HepG2 (cell line): ENCODE data around the gene PLCG1. TPM values are rescaled to one million over a fixed set of nuclear protein-coding genes. Genes with fewer than 3 reads are reported as not detected.
A peak's percentile ranks its signal among the peaks of the same experiment; 100 is the strongest.

Experiments used
- ELF1 ChIP-seq: sonication (generic); formaldehyde crosslinking; IDR thresholded peaks from 2 replicates; pipeline ENCODE4 v1.4.0; 2020; ENCODE audit warnings: missing genetic modification reagents
- KLF16 ChIP-seq, 2 experiments: sonication (generic) in 1 of 2; formaldehyde crosslinking in 1 of 2; IDR thresholded peaks; 2 replicates each; pipeline versions ENCODE4 v1.6.1 to v1.8.0; 2016 to 2023; ENCODE audit warnings: missing genetic modification reagents in 2 of 2, missing compliant biosample characterization in 1 of 2
- MBNL3 ChIP-seq: fragments of 250-450 bp; sonication (Bioruptor Pico); conservative IDR thresholded peaks from 2 replicates; pipeline ENCODE4 v1.8.0; 2022; ENCODE audit warnings: mild to moderate bottlenecking, inconsistent platforms
- MTF1 ChIP-seq: sonication (generic); formaldehyde crosslinking; IDR thresholded peaks from 2 replicates; pipeline ENCODE4 v1.5.0; 2020; ENCODE audit warnings: missing genetic modification reagents
- MTF2 ChIP-seq: sonication (generic); formaldehyde crosslinking; IDR thresholded peaks from 2 replicates; pipeline ENCODE4 v1.5.0; 2020; ENCODE audit warnings: missing genetic modification reagents, borderline replicate concordance
- PHF20 ChIP-seq: sonication (generic); formaldehyde crosslinking; IDR thresholded peaks from 2 replicates; pipeline ENCODE4 v1.5.0; 2020; ENCODE audit warnings: mild to moderate bottlenecking, missing genetic modification reagents
- POLR2AphosphoS5 ChIP-seq: IDR thresholded peaks from 2 replicates; pipeline ENCODE4 v1.6.1; 2012; ENCODE audit warnings: low read depth, low read length
- PPARG ChIP-seq: conservative IDR thresholded peaks from 2 replicates; pipeline ENCODE4 v1.6.1; 2016; ENCODE audit warnings: missing biosample characterization, missing genetic modification reagents
- RBM39 ChIP-seq: fragments of 200-400 bp; formaldehyde crosslinking; IDR thresholded peaks from one replicate; pipeline ENCODE4 v1.6.1; 2018; ENCODE audit warnings: antibody characterized with exemption, mild to moderate bottlenecking, low read depth, low read length; ENCODE audit not compliant: poor library complexity, severe bottlenecking
- THAP11 ChIP-seq: IDR thresholded peaks from 2 replicates; pipeline ENCODE4 v1.6.1; 2016; ENCODE audit warnings: missing biosample characterization, missing genetic modification reagents
- THYN1 ChIP-seq: sonication (generic); formaldehyde crosslinking; IDR thresholded peaks from 2 replicates; pipeline ENCODE4 v1.8.1; 2023; ENCODE audit warnings: low read depth, mild to moderate bottlenecking, moderate library complexity, missing genetic modification reagents, borderline replicate concordance
- ZBTB1 ChIP-seq: sonication (generic); formaldehyde crosslinking; IDR thresholded peaks from 2 replicates; pipeline ENCODE4 v1.4.0; 2020; ENCODE audit warnings: missing genetic modification reagents, borderline replicate concordance
- ZFP1 ChIP-seq: IDR thresholded peaks from 2 replicates; pipeline ENCODE4 v1.6.1; 2016
- ZIK1 ChIP-seq: sonication (generic); formaldehyde crosslinking; IDR thresholded peaks from 2 replicates; pipeline ENCODE4 v1.5.0; 2020; ENCODE audit warnings: mild to moderate bottlenecking, low read depth, missing genetic modification reagents, borderline replicate concordance
- ZNF263 ChIP-seq: sonication (generic); formaldehyde crosslinking; IDR thresholded peaks from 2 replicates; pipeline ENCODE4 v1.4.0; 2020; ENCODE audit warnings: missing genetic modification reagents
- ZNF33B ChIP-seq: sonication (generic); formaldehyde crosslinking; IDR thresholded peaks from 2 replicates; pipeline ENCODE4 v1.5.1; 2020; ENCODE audit warnings: mild to moderate bottlenecking, missing genetic modification reagents
- ZNF350 ChIP-seq: sonication (generic); formaldehyde crosslinking; IDR thresholded peaks from 2 replicates; pipeline ENCODE4 v1.4.0; 2020; ENCODE audit warnings: mild to moderate bottlenecking, low read depth, missing genetic modification reagents, borderline replicate concordance
- ZNF550 ChIP-seq: sonication (generic); formaldehyde crosslinking; IDR thresholded peaks from 2 replicates; pipeline ENCODE4 v1.4.0; 2020; ENCODE audit warnings: mild to moderate bottlenecking, missing genetic modification reagents, borderline replicate concordance
- ZNF605 ChIP-seq: sonication (generic); formaldehyde crosslinking; IDR thresholded peaks from 2 replicates; pipeline ENCODE4 v1.8.0; 2022; ENCODE audit warnings: mild to moderate bottlenecking, missing genetic modification reagents
- ZNF747 ChIP-seq: sonication (generic); formaldehyde crosslinking; IDR thresholded peaks from 2 replicates; pipeline ENCODE4 v1.8.1; 2023; ENCODE audit warnings: missing genetic modification reagents, mild to moderate bottlenecking, borderline replicate concordance
- ZSCAN12 ChIP-seq: sonication (generic); formaldehyde crosslinking; IDR thresholded peaks from 2 replicates; pipeline ENCODE4 v1.9.0; 2021; ENCODE audit warnings: mild to moderate bottlenecking, missing genetic modification reagents
- ZSCAN31 ChIP-seq: sonication (generic); formaldehyde crosslinking; IDR thresholded peaks from 2 replicates; pipeline ENCODE4 v1.5.0; 2020; ENCODE audit warnings: low read depth, mild to moderate bottlenecking, missing genetic modification reagents
- polyA plus RNA-seq, 8 experiments: library from polyadenylated mRNA; depleted of rRNA in 3 of 8; stranded (reverse) in 7 of 8; unstranded in 1 of 8; fragments of >200 nt; fragmentation: Illumina TruSeq in 4 of 8; extraction: Trizol in 4 of 8; gene quantifications; 2 replicates each; pipeline versions ENCODE4 v1.2.1 to v1.2.3, GENCODE V29; 2011 to 2016; ENCODE audit warnings: low read depth in 4 of 8, missing spikeins in 1 of 8, mixed read lengths in 1 of 8; ENCODE audit not compliant: insufficient read depth in 1 of 8
- total RNA-seq, 5 experiments: library from RNA; depleted of rRNA; stranded (reverse); fragments of >200 nt; fragmentation: Illumina TruSeq; extraction: Trizol; gene quantifications; 2 replicates each; pipeline ENCODE4 v1.2.3, GENCODE V29; 2016; ENCODE audit warnings: low read depth in 1 of 5
- TF ChIP-seq, protein P1 (sequence below): sonication (generic); formaldehyde crosslinking; IDR thresholded peaks from 2 replicates; pipeline ENCODE4; 2020; ENCODE audit warnings: missing genetic modification reagents, mild to moderate bottlenecking, borderline replicate concordance
- TF ChIP-seq, protein P2 (sequence below): IDR thresholded peaks from 2 replicates; pipeline ENCODE4 v1.6.1; 2018; ENCODE audit warnings: missing genetic modification reagents
- TF ChIP-seq, protein P3 (sequence below): sonication (generic); formaldehyde crosslinking; IDR thresholded peaks from 2 replicates; pipeline ENCODE4 v1.4.0; 2020; ENCODE audit warnings: mild to moderate bottlenecking, missing genetic modification reagents
- TF ChIP-seq, protein P4 (sequence below): sonication (generic); formaldehyde crosslinking; IDR thresholded peaks from 2 replicates; pipeline ENCODE4 v1.8.0; 2022; ENCODE audit warnings: mild to moderate bottlenecking, missing genetic modification reagents, moderate library complexity

Gene PLCG1
- total and polyA plus RNA-seq, 2 of the 13 experiments (the other 11 are each of a cell fraction or from before 2014, with no cell fraction given) = 85.3 to 158 TPM

DNA sequence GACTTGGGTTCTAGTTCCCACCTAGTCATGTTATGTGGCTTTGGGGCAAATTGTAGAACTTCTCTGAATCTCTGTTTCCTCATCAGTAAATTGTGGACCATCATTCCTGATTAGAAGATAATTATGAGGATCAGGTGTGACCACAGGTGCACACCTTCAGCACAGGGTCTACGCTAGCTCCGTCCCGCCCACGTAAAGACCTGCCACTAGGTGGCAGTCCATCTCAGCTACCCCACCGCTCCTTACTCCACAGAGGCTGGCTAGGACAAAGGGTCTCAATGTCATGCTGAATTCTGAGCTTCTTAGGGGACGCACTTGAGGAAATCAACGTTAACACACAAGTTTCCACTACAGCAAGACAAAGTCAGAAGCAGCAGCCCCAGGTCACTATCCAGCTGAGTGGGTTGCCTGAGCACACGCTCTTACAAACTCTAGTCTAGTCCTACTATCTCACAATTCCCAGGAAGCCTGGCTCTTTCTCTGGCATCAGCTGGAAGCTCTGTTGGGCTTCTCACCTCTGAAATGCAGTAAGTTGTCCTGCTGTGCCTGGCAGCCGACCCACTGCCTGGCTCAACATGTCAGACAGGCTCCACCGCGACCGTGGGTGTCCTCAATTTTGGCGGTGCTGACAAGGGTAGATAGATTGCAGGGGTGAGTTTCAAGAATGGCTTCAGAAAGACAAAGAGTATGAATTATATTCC, 2.0 kb upstream of the PLCG1 start (continued):
- TF ChIP-seq ZNF550 (CRISPR knock-in tag) (peak; percentile 91; the same call in 1 of the 2 replicates), ZSCAN31 (peak; percentile 90), KLF16 (CRISPR knock-in tag; IDR thresholded peaks at IDR 0.05) (peak in 1 of 2 experiments; percentile 66; a peak in 1 of 4 replicates), ZIK1 (peak; percentile 24; the same call in 1 of the 2 replicates), PHF20 (CRISPR knock-in tag) (no peak), MBNL3 (CRISPR knock-in tag) (no peak), PPARG (no peak), ZNF33B (CRISPR knock-in tag) (peak; percentile 61; the same call in 1 of the 2 replicates), ZBTB1 (CRISPR knock-in tag) (no peak), ZSCAN12 (CRISPR knock-in tag) (no peak), ELF1 (CRISPR knock-in tag) (peak; percentile 32; the same call in 1 of the 2 replicates), ZNF605 (CRISPR knock-in tag) (0 out of 2 replicates have a peak, but pooled peaks have one; percentile 65), MTF1 (CRISPR knock-in tag) (no peak), THAP11 (0 out of 2 replicates have a peak, but pooled peaks have one; percentile 37), ZNF747 (CRISPR knock-in tag) (peak; percentile 90), MTF2 (CRISPR knock-in tag) (no peak), RBM39 (no peak), ZNF263 (CRISPR knock-in tag) (0 out of 2 replicates have a peak, but pooled peaks have one; percentile 3), ZFP1 (CRISPR knock-in tag) (no peak), POLR2AphosphoS5 (no peak), ZNF350 (CRISPR knock-in tag) (0 out of 2 replicates have a peak, but pooled peaks have one; percentile 64), THYN1 (no peak)
- TF ChIP-seq, protein P1, sequence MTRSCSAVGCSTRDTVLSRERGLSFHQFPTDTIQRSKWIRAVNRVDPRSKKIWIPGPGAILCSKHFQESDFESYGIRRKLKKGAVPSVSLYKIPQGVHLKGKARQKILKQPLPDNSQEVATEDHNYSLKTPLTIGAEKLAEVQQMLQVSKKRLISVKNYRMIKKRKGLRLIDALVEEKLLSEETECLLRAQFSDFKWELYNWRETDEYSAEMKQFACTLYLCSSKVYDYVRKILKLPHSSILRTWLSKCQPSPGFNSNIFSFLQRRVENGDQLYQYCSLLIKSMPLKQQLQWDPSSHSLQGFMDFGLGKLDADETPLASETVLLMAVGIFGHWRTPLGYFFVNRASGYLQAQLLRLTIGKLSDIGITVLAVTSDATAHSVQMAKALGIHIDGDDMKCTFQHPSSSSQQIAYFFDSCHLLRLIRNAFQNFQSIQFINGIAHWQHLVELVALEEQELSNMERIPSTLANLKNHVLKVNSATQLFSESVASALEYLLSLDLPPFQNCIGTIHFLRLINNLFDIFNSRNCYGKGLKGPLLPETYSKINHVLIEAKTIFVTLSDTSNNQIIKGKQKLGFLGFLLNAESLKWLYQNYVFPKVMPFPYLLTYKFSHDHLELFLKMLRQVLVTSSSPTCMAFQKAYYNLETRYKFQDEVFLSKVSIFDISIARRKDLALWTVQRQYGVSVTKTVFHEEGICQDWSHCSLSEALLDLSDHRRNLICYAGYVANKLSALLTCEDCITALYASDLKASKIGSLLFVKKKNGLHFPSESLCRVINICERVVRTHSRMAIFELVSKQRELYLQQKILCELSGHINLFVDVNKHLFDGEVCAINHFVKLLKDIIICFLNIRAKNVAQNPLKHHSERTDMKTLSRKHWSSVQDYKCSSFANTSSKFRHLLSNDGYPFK (CRISPR knock-in tag) = no peak
- TF ChIP-seq, protein P2, sequence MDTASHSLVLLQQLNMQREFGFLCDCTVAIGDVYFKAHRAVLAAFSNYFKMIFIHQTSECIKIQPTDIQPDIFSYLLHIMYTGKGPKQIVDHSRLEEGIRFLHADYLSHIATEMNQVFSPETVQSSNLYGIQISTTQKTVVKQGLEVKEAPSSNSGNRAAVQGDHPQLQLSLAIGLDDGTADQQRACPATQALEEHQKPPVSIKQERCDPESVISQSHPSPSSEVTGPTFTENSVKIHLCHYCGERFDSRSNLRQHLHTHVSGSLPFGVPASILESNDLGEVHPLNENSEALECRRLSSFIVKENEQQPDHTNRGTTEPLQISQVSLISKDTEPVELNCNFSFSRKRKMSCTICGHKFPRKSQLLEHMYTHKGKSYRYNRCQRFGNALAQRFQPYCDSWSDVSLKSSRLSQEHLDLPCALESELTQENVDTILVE (CRISPR knock-in tag) = peak; percentile 66; the same call in 1 of the 2 replicates
- TF ChIP-seq, protein P3, sequence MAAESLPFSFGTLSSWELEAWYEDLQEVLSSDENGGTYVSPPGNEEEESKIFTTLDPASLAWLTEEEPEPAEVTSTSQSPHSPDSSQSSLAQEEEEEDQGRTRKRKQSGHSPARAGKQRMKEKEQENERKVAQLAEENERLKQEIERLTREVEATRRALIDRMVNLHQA (CRISPR knock-in tag) = no peak
- TF ChIP-seq, protein P4, sequence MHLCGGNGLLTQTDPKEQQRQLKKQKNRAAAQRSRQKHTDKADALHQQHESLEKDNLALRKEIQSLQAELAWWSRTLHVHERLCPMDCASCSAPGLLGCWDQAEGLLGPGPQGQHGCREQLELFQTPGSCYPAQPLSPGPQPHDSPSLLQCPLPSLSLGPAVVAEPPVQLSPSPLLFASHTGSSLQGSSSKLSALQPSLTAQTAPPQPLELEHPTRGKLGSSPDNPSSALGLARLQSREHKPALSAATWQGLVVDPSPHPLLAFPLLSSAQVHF = no peak
